ENCODE data around the gene TM4SF1. TPM values are rescaled to one million over a fixed set of nuclear protein-coding genes. Genes with fewer than 3 reads are reported as not detected.

Gene TM4SF1
- total and polyA plus RNA-seq, 2 experiments from 2014 or later = 0.10 to 0.74 TPM

- TF ChIP-seq POLR2AphosphoS5 (IDR thresholded peaks at IDR 0.05; ENCODE audit: low read depth) = no peak
These were observed 48.9 kb upstream of the TM4SF1 start (continued) for GRCh38 chr3:149426325-149426724.

- H3K27ac ChIP-seq (ENCODE audit: low read depth) = no peak overlapping the region
- no peaks in the 10 kb centered on the region for H3K36me3 Mint-ChIP-seq (ENCODE audit: low read depth)
- no peaks in the 10 kb centered on the region for H3F3A ChIP-seq (replicated peaks; ENCODE audit: low read depth)
- no peaks in the 10 kb centered on the region; the same call in 1 of the 2 replicates for H3K9me2 ChIP-seq (ENCODE audit: insufficient read depth)
- peaks cover 1% of the 10 kb centered on the region for H3K27me3 Mint-ChIP-seq (ENCODE audit: insufficient read depth, low read depth, poor library complexity)
- DNase-seq (ENCODE audit: low spot score) = no peak
- H2AFZ ChIP-seq = no peak overlapping the region
- no peak for ATAC-seq
- no peaks in the 10 kb centered on the region for H3K27me3 ChIP-seq (ENCODE audit: insufficient read depth)
- H3K4me1 Mint-ChIP-seq = peaks cover 5% of the 10 kb centered on the region; the same call in 1 of the 3 replicates
- H3K9me3 Mint-ChIP-seq = no peaks in the 10 kb centered on the region
- H4K20me1 ChIP-seq (replicated peaks; ENCODE audit: insufficient read depth) = no peaks in the 10 kb centered on the region
- no peaks in the 10 kb centered on the region for H3K79me2 ChIP-seq (replicated peaks; ENCODE audit: insufficient read depth)
- H3K4me3 Mint-ChIP-seq = no peak overlapping the region
- H3K36me3 ChIP-seq (ENCODE audit: insufficient read depth) = no peaks in the 10 kb centered on the region
- no peak overlapping the region for H3K27ac Mint-ChIP-seq
- no peaks in the 10 kb centered on the region for H3K4me1 ChIP-seq (ENCODE audit: insufficient read depth)
- H3K4me3 ChIP-seq = no peak overlapping the region
- TF ChIP-seq REST (IDR thresholded peaks at IDR 0.05; ENCODE audit: unreplicated experiment) = no peak
- TF ChIP-seq ZNF331 (CRISPR knock-in tag; IDR thresholded peaks at IDR 0.05; ENCODE audit: low read depth) = no peak
- no peak for TF ChIP-seq NANOG (IDR thresholded peaks at IDR 0.05; ENCODE audit: borderline replicate concordance)
- no peak for TF ChIP-seq CTCF (conservative IDR thresholded peaks at IDR 0.05; ENCODE audit: low read depth in 2 of 2)
- TF ChIP-seq EZH2 (IDR thresholded peaks at IDR 0.05; ENCODE audit: low read depth, unreplicated experiment) = no peak
- TF ChIP-seq EZH2phosphoT487 (IDR thresholded peaks at IDR 0.05; ENCODE audit: unreplicated experiment) = no peak
- no peak for TF ChIP-seq JUNB (IDR thresholded peaks at IDR 0.05; ENCODE audit: unreplicated experiment)
- TF ChIP-seq STAT1 (IDR thresholded peaks at IDR 0.05; ENCODE audit: unreplicated experiment) = no peak
- no peak for TF ChIP-seq ZNF462 (CRISPR knock-in tag; IDR thresholded peaks at IDR 0.05)
- TF ChIP-seq CREB1 (CRISPR knock-in tag; IDR thresholded peaks at IDR 0.05; ENCODE audit: low read depth) = no peak
- no peak for TF ChIP-seq ZNF114 (CRISPR knock-in tag; IDR thresholded peaks at IDR 0.05)
- TF ChIP-seq POLR2AphosphoS5 (IDR thresholded peaks at IDR 0.05; ENCODE audit: low read depth) = no peak
- TF ChIP-seq ETS1 (IDR thresholded peaks at IDR 0.05) = no peak
- no peak overlapping the region for H3K4me2 ChIP-seq
These were observed 47.5 kb upstream of the TM4SF1 start for GRCh38 chr3:149424918-149425317.
